Stimulated activated CD8-positive, alpha-beta memory T cell treated with anti-CD3 and anti-CD28 coated beads, Interleukin-12 subunit alpha, Interleukin-12 subunit beta, amount 100 ng/mL, for 24 hours (primary cell): ENCODE measurements around the gene FAM193A.
"Not testable (repeated sequence)": the region's sequence is repeated elsewhere in the genome, so short reads cannot be mapped to it uniquely, and the experiment has no call there.

ENCODE experiments used
- DNase-seq: peaks from one replicate; pipeline ENCODE4 v3.0.0-alpha.2; 2020; ENCODE audit errors: extremely low read depth

Gene FAM193A

GRCh38 chr4:2618729-2619128, 82.3 kb downstream of the FAM193A start:
- not testable (repeated sequence) for DNase-seq

- DNase-seq = no peak
These were observed 83.0 kb downstream of the FAM193A start for GRCh38 chr4:2619459-2619858.

DNA sequence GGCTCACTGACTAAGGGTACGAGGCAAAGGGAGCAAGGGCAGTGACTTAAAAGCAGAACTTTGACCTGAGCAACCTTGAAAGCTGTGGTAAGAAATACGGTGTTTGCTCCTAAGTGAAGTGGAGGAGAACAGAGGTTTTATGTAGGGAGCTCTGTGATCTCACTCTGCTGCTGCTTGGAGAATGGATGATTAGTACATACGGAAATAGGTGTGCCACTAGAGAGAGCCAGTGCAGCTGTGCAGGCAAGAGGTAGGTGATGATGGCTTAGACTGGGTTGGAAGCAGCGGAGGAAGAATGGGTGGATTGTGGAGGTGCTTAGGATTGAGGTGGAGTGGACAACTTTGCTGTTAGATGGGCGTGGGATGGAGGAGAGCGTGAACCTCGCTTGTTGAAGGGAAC, 85.0 kb downstream of the FAM193A start:
- no peak for DNase-seq

DNA sequence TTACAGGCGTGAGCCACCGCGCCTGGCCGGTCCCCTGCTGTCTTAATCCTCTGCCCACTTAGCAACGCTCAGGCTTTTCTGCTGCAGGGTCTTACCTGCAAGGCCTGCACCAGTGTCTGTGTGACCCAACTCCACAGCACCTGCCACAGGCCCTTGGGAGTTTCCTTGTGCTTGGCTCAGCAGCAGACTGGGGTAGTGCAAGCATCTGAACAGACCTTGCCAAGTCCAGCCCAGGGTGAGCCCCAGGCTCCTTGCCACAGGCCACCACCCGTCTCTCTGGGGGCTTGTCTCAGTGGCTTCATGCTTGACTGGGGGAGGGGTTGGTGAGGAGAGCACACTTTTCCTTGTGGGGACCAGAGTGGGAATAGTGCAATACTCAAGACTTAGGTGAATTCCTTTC, 87.0 kb downstream of the FAM193A start:
- DNase-seq = no peak

DNA sequence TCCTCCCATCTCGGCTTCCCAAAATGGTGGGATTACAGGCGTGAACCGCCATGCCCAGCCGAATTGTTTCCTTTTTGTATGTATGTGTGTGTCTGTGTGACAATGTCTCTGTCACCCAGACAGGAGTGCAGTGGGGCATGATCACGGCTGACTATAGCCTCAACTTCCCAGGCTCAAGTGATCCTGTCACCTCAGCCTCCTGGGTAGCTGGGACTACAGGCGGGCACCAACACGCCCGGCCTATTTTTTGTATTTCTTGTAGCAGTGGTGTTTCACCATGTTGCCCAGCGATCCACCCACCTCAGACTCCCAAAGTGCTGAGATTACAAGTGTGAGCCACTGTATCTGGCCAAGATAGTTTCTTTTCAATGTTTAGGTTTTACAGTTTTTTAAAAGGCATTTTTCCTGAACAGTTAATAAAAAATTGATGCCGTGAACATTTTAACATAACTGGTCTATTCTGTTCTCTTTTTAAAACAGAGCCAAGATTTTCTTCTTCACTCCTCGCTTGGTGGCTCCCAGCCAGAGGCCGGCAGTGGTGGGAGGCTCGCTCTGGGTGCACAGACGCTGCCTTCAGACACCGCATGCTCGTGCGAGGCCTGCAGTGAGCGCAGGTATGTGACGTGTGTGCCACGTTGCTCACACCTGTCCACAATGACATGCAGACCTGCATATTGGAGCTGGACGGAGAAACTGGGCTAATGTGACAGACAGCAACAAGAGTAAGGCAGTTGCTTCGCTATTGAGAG, 88.5 kb downstream of the FAM193A start:
- DNase-seq = no peak

- DNase-seq = no peak
These were observed 89.8 kb downstream of the FAM193A start for GRCh38 chr4:2626231-2626630.

DNA sequence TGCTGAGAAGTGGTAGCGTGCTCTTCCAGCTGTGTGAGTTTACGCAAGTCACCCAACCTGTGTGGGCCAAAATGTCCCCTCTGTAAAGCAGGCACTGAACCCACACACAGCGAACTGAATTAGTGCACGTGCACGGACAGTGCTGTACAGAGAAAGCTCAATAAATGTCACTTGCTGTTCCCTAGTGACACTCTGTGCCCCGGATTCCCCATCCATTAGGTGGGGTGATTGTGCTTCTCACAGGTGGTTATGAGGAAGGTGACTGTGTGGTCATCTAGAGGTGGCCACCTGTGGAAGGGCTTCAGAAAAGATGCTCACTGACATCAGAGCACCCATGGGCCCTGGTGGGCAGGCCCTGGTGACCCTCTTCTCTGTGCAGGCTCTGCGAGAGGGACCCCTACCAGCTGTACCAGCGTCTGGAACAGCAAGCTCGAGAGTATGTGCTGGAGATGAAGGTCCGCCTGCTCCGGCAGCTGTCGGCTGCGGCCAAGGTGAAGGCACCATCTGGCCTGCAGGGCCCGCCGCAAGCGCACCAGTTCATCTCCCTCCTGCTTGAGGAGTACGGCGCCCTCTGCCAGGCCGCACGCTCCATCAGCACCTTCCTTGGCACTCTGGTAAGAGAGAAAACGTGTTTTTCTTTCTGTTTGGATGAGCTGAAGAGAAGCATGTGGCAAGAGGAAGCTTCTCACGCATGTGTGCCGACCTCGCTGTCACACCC, 94.3 kb downstream of the FAM193A start:
- no peak for DNase-seq

DNA sequence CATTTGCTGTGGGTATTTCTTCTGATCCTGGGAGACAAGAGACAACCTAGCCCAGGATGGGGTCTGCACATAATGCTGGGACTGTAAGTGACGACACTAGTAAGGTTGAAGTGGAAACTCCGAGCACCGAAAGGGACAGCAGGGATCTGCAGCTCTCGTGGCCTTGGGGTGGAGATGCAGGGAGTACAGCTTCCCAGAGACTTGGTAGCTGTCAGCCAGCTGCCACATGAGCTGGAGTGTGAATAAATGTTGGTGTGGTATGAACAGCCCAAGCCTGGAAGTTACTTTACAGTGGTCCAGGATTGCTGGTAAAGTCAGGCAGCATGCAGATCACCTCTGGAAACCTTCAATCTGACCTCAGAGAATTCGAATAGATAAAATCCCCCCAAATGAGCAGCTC, 97.6 kb downstream of the FAM193A start:
- no peak for DNase-seq

DNA sequence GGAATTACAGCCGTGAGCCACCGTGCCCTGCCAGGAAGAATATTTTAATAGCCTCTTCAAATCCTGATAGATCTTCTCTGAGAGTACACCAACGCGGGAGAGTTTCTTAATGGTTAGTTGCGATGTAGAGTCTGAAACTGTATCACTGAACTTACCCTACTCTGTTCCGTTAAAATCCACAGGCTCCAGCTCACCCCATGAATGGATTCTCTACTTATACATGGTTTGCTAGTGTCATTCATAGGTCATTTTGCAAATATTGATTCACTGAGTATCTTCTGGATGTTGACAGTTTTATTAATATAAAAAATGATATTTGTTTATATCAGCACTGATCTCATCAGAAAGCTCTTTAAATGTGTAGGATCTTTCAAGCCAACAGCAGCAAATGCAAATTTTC, 99.9 kb downstream of the FAM193A start:
- DNase-seq = no peak

- DNase-seq = not testable (repeated sequence)
These were observed 100.5 kb downstream of the FAM193A start for GRCh38 chr4:2636994-2637393.

DNA sequence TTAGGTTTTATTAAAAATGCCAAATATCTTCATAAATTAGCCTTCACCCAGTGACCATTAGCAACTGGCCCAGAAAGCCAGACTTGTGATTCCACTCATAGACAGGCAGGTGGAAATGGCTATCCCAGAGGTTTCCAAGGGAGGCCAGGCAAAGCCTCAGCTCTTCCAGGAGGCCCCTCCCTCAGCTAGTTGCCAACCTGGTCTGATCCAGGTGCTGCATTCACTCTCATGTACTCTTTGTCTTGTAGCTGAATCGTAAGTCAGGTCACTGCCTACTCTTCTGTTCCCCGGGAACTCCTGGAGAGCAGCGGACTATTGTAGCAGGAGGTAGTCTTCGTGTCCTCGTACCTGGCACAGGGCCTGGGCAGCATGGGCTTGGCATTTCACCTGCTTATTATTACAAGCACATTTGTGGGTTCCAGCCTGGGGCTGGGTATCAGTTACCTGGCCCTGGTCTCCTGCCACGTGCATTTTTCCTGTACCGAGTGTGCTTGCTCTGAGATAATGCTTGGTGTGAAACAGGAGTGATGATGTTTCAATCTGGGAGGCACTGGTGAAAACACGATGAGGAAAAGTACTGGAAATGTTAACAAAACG, 101.6 kb downstream of the FAM193A start:
- no peak for DNase-seq

DNA sequence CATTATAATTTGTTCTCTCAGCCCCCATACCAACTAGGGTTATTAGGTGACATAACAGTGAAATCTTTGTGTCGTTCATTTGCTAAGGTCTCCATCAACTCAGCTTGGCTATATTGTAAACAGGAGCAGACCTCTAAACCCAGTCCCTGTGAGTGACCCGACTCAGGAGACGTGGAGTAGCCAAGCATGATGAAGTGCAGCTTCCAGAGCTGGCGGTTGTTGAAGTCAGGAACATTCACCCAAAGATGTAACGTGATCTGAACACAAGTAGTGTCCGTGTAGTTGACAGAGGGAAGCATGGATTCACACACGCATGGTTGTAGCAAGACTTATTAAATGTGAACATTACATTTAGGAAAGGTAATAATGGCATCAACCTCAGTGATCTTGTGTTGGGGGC, 102.3 kb downstream of the FAM193A start:
- DNase-seq = no peak

DNA sequence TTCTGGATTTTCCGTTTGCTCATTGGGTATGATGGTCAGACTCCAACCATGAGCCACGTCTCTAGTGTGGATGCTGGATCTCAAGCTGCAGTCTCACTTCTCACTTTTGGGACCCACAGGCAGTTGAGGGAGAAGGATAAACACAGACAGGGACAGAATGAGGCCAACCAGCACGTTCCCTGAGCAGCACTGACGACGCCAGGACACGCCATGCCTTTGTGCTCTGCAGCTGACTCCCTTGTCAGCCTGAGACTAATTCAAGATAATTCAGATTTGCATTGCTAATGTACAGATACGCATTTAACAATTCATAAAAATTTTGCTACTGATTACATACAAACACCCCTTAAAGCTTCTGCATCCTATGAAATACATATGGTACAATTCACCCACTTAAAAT, 106.5 kb downstream of the FAM193A start:
- DNase-seq = no peak

DNA sequence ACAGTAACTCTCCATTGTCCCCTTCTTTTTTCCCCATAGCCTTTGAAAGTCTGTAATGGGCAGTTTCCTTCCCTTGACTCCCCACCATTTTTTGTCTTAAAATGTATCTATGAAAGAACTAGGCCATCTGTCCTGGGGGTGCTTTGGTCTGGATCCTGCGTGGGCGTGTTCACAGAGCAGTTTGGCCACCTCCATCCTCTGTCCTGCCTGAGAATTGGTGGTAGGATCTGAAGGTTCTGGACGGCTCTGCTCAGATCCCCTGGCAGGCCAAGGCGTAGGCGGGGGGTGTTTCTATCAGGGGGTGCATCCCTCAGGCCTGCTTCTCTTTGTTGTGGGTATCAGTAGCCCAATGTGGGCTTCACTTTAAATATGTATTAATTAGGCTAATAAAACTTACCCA, 107.1 kb downstream of the FAM193A start:
- DNase-seq = no peak

- DNase-seq = no peak
These were observed 110.1 kb downstream of the FAM193A start for GRCh38 chr4:2646396-2647149.

DNA sequence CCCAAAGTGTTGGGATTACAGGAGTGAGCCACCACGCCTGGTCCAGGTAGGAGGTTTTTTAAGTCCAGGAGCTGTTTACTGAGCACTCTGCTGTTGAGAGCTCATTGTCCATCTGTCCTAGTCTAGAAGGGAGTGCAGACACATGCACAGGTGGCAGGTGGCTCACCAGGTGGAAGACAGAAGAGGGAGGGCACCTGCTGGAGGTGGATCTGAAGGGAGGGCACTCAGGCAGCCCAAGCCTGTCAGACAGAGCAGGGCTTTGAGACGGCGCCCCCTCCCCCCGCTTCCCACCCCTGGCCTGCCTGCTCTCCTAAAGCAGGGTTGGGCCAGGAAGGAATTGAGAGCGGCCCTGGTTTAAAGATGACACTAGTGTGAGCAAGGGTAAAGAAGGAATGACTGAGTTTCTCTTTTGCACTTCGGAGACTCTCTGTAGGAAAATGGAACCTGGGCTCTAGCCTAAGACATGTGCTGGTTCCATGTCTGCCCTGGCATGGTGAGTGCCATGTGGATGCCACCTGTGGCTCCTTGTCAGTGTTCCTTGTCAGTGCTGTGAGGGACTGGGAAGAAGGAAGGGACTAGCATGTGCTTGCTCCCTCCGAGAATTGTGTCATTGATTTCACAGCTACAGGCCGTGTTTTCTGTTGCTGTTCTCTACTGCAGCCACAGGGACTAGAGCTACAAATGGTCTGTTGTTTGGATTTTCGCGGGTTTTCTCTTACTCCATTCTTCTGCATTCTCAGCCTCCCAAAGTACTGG, 111.1 kb downstream of the FAM193A start:
- no peak for DNase-seq

- DNase-seq = no peak
These were observed 111.8 kb downstream of the FAM193A start for GRCh38 chr4:2648159-2648814.

- no peak for DNase-seq
These were observed 113.2 kb downstream of the FAM193A start for GRCh38 chr4:2649604-2650114.

DNA sequence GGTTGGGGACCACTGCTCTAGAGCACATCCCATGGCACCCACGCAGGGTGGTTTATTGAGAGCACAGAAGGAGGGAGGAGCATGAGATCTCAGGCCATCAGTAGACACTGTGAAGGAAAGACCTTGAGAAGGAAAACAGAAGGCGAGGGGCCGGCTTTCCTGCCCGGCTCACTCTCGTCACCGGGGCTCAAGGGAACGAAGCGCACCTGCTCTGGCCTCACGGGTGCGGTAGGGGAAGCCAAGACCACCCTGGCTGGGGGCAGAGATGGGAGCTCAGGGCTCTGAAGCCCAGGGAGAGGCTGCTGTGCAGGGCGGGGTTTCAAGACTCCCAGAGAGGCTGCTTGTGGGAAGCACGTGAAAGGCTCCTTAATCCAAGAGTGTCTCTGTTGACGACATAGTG, 113.8 kb downstream of the FAM193A start:
- no peak for DNase-seq

DNA sequence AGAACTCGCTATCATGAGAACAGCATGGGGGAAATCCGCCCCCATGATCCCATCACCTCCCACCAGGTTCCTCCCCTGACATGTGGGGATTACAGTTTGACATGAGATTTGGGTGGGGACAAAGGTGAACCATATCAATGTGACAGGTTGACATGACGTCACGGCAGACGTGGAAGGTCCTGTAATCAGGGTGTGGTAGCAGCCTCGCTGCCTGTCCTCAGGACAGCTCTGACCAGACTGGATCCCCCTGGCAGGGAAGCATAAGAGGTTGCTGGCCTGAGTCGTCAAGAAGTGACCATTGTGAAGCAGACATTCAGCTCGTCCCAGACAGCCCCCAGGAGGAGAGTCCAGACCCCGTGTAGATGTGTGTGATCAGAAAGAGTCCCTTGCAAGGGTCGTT, 115.1 kb downstream of the FAM193A start:
- DNase-seq = no peak

DNA sequence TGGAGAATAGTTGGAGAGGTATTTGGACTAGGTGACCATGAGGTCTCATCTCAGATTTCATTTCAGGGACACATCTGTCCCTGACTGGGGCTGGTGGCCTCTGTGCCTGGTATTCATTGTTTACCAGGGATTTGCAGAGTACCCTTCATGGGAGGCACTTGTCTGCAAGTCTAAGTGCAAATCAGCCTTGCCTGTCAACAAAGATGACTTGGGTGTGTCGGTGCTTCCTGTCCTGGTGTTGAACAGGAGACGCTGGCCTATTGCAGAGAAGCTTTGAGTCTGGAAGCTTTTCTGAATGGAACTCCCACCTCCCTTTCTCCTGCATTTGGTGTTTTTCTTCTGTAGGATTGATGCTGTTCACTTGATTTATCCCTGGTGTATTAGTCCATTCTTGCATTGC, 115.6 kb downstream of the FAM193A start:
- DNase-seq = no peak
